H1 (cell line): ENCODE measurements around the gene MMAB. TPM values are rescaled to one million over a fixed set of nuclear protein-coding genes. Genes with fewer than 3 reads are reported as not detected.

ENCODE experiments used
- CTCF ChIA-PET: fragments of 300-600 bp; sonication (Branson Sonifier 250); formaldehyde crosslinking; loops from one replicate; lab custom pipeline; 2021; ENCODE audit not compliant: partially characterized antibody; lab: Charles Lee
- POLR2A ChIA-PET: fragments of 300-600 bp; sonication (Branson Sonifier 250); formaldehyde crosslinking; loops from one replicate; lab custom pipeline; 2021; ENCODE audit warnings: inconsistent platforms; ENCODE audit not compliant: partially characterized antibody; lab: Charles Lee
- DNase-seq, 2 experiments: peaks; one replicate each; pipeline versions ENCODE4 v3.0.0 to v3.0.0-alpha.2; 2010 to 2022; ENCODE audit warnings: low spot score in 2 of 2, low read depth in 1 of 2, mixed read lengths in 1 of 2
- FAIRE-seq: peaks from 2 replicates; lab custom pipeline; 2011; peaks lifted over from hg19 to GRCh38; lab: Jason Lieb, UNC
- H2AFZ ChIP-seq: 2 replicates; pipeline ENCODE4 v1.8.1; 2012; ENCODE audit warnings: low read length, inconsistent platforms
- H2AK5ac ChIP-seq: 2 replicates; pipeline ENCODE4 v1.6.1; 2013; ENCODE audit warnings: low read depth, low read length
- H2BK120ac ChIP-seq: replicated peaks from 2 replicates; pipeline ENCODE3; 2013; ENCODE audit warnings: low read depth, low read length, inconsistent platforms
- H2BK12ac ChIP-seq: 2 replicates; pipeline ENCODE4 v1.6.1; 2013; ENCODE audit warnings: low read depth, low read length
- H2BK15ac ChIP-seq: 2 replicates; pipeline ENCODE4 v1.6.1; 2013; ENCODE audit warnings: low read length
- H2BK20ac ChIP-seq: 2 replicates; pipeline ENCODE4 v1.6.1; 2013; ENCODE audit warnings: low read length
- H2BK5ac ChIP-seq: 2 replicates; pipeline ENCODE4 v1.6.1; 2013; ENCODE audit warnings: low read depth, low read length
- H3K14ac ChIP-seq: 2 replicates; pipeline ENCODE4 v1.6.1; 2013; ENCODE audit warnings: inconsistent platforms; ENCODE audit not compliant: insufficient read length
- H3K18ac ChIP-seq: 2 replicates; pipeline ENCODE4 v1.6.1; 2013; ENCODE audit warnings: low read length; ENCODE audit errors: extremely low read depth
- H3K23ac ChIP-seq: 2 replicates; pipeline ENCODE4 v1.6.1; 2013; ENCODE audit warnings: inconsistent platforms; ENCODE audit not compliant: insufficient read length
- H3K23me2 ChIP-seq: 2 replicates; pipeline ENCODE4 v1.6.1; 2013; ENCODE audit warnings: low read depth, low read length
- H3K27ac ChIP-seq: 2 replicates; pipeline ENCODE4 v1.6.1; 2011; ENCODE audit warnings: low read depth, low read length, inconsistent platforms
- H3K27me3 ChIP-seq, 4 experiments: replicated peaks in 1 of 4; 1 replicate in 1 of 4; 2 replicates in 3 of 4; pipeline versions ENCODE4 v1.6.1 to v1.8.1; 2011 to 2013; ENCODE audit warnings: low read length in 3 of 4, mild to moderate bottlenecking in 3 of 4, inconsistent platforms in 2 of 4, mixed read lengths in 2 of 4, moderate library complexity in 1 of 4; ENCODE audit not compliant: control insufficient read depth in 3 of 4, insufficient read depth in 3 of 4; ENCODE audit errors: extremely low read depth in 1 of 4
- H3K36me3 ChIP-seq, 4 experiments: 2 replicates each; pipeline versions ENCODE4 v1.6.1 to v1.8.1; 2011 to 2013; ENCODE audit warnings: mild to moderate bottlenecking in 4 of 4, low read length in 3 of 4, moderate library complexity in 2 of 4, control low read depth in 1 of 4, inconsistent platforms in 1 of 4; ENCODE audit not compliant: insufficient read depth in 4 of 4, control insufficient read depth in 2 of 4
- H3K4ac ChIP-seq: replicated peaks from 2 replicates; pipeline ENCODE3; 2013; ENCODE audit warnings: low read length, low read depth, mixed read lengths, inconsistent platforms; ENCODE audit not compliant: insufficient read length
- H3K4me1 ChIP-seq, 4 experiments: replicated peaks in 1 of 4; 1 replicate in 1 of 4; 2 replicates in 3 of 4; pipeline versions ENCODE4 v1.6.1 to v1.8.1; 2011 to 2013; ENCODE audit warnings: low read length in 3 of 4, inconsistent platforms in 2 of 4, mixed read lengths in 1 of 4; ENCODE audit not compliant: insufficient read depth in 4 of 4, control insufficient read depth in 3 of 4
- H3K4me2 ChIP-seq, 2 experiments: 2 replicates each; pipeline versions ENCODE4 v1.6.1 to v1.8.1; 2011 to 2013; ENCODE audit warnings: low read depth in 2 of 2, low read length in 2 of 2, control low read depth in 1 of 2, inconsistent platforms in 1 of 2, mild to moderate bottlenecking in 1 of 2; ENCODE audit not compliant: insufficient read depth in 1 of 2
- H3K4me3 ChIP-seq, 4 experiments: fragments of 200-600, 300-600 bp in 1 of 4; sonication (generic), shearing (Covaris generic), sonication (Bioruptor Twin) in 1 of 4; 2 replicates each; pipeline versions ENCODE4 v1.5.1 to v1.8.1; 2011 to 2016; ENCODE audit warnings: low read length in 4 of 4, low read depth in 3 of 4, control low read depth in 2 of 4, inconsistent platforms in 2 of 4, mild to moderate bottlenecking in 2 of 4, mixed read lengths in 1 of 4, moderate library complexity in 1 of 4; ENCODE audit not compliant: insufficient read depth in 2 of 4; ENCODE audit errors: extremely low read depth in 1 of 4
- H3K56ac ChIP-seq: replicated peaks from 2 replicates; pipeline ENCODE3; 2013; ENCODE audit warnings: low read depth, mild to moderate bottlenecking, mixed read lengths, low read length, inconsistent platforms; ENCODE audit not compliant: insufficient read length
- H3K79me1 ChIP-seq: 2 replicates; pipeline ENCODE4 v1.6.1; 2013; ENCODE audit warnings: low read depth, low read length, control low read depth
- H3K79me2 ChIP-seq, 2 experiments: 2 replicates each; pipeline versions ENCODE4 v1.6.1 to v1.8.1; 2012 to 2013; ENCODE audit warnings: low read length in 2 of 2, mild to moderate bottlenecking in 2 of 2, inconsistent platforms in 1 of 2; ENCODE audit not compliant: insufficient read depth in 2 of 2, control insufficient read depth in 1 of 2
- H3K9ac ChIP-seq, 4 experiments: replicated peaks in 1 of 4; 1 replicate in 1 of 4; 2 replicates in 3 of 4; pipeline versions ENCODE4 v1.6.1 to v1.8.1; 2011 to 2013; ENCODE audit warnings: low read depth in 3 of 4, low read length in 3 of 4, control low read depth in 2 of 4, mild to moderate bottlenecking in 2 of 4, moderate library complexity in 2 of 4, inconsistent platforms in 1 of 4; ENCODE audit errors: extremely low read depth in 1 of 4
- H3K9me3 ChIP-seq, 2 experiments: 2 replicates each; pipeline versions ENCODE4 v1.6.1 to v1.8.1; 2012 to 2013; ENCODE audit warnings: mild to moderate bottlenecking in 2 of 2, moderate library complexity in 2 of 2, control low read depth in 1 of 2, inconsistent platforms in 1 of 2, low read depth in 1 of 2, low read length in 1 of 2, mixed read lengths in 1 of 2; ENCODE audit not compliant: insufficient read depth in 2 of 2
- H4K20me1 ChIP-seq, 2 experiments: replicated peaks in 1 of 2; 2 replicates each; pipeline versions ENCODE3 to v1.8.1; 2011 to 2013; ENCODE audit warnings: inconsistent platforms in 2 of 2, low read length in 2 of 2, mild to moderate bottlenecking in 1 of 2; ENCODE audit not compliant: insufficient read depth in 2 of 2, control insufficient read depth in 1 of 2
- H4K5ac ChIP-seq: 2 replicates; pipeline ENCODE4 v1.6.1; 2013; ENCODE audit warnings: low read length, low read depth, mixed read lengths, inconsistent platforms; ENCODE audit not compliant: insufficient read length
- H4K8ac ChIP-seq: 2 replicates; pipeline ENCODE4 v1.8.0; 2013; ENCODE audit warnings: mild to moderate bottlenecking, moderate library complexity, low read length, inconsistent platforms; ENCODE audit not compliant: insufficient read depth; ENCODE audit errors: extremely low read depth
- H4K91ac ChIP-seq: replicated peaks from 2 replicates; pipeline ENCODE3; 2013; ENCODE audit warnings: low read length, mixed read lengths, inconsistent platforms; ENCODE audit not compliant: insufficient read length
- BCL11A ChIP-seq, 2 experiments: IDR thresholded peaks; one replicate each; pipeline ENCODE4 v1.6.1; 2011; ENCODE audit warnings: low read depth in 2 of 2, low read length in 2 of 2, mild to moderate bottlenecking in 2 of 2
- EZH2 ChIP-seq: fragments of 200-600 bp; sonication (generic); IDR thresholded peaks from 2 replicates; pipeline ENCODE4 v1.7.1; 2012; ENCODE audit warnings: low read depth, mild to moderate bottlenecking, moderate library complexity, low read length, inconsistent platforms; ENCODE audit not compliant: severe bottlenecking
- KDM1A ChIP-seq: fragments of 200-600, 300-600 bp; sonication (generic); IDR thresholded peaks from 2 replicates; pipeline ENCODE4 v1.7.1; 2016; ENCODE audit warnings: mild to moderate bottlenecking, low read length, borderline replicate concordance
- KDM4A ChIP-seq: IDR thresholded peaks from one replicate; pipeline ENCODE4 v1.7.1; 2012; ENCODE audit warnings: low read depth, mild to moderate bottlenecking, moderate library complexity, low read length, inconsistent platforms; ENCODE audit not compliant: severe bottlenecking
- NANOG ChIP-seq: IDR thresholded peaks from 2 replicates; pipeline ENCODE4 v1.6.1; 2011; ENCODE audit warnings: low read length, low read depth, mild to moderate bottlenecking, inconsistent platforms; ENCODE audit not compliant: insufficient read depth, poor library complexity, severe bottlenecking
- RBBP5 ChIP-seq: IDR thresholded peaks from 2 replicates; pipeline ENCODE4 v1.7.1; 2012; ENCODE audit warnings: low read depth, mild to moderate bottlenecking, inconsistent platforms, low read length, moderate library complexity, borderline replicate concordance
- SIRT6 ChIP-seq: IDR thresholded peaks from one replicate; pipeline ENCODE4 v1.7.1; 2012; ENCODE audit warnings: low read length, inconsistent platforms
- SUZ12 ChIP-seq: fragments of 200-600 bp; sonication (generic); IDR thresholded peaks from 2 replicates; pipeline ENCODE4 v1.6.1; 2012; ENCODE audit warnings: mild to moderate bottlenecking, inconsistent platforms, low read length, moderate library complexity, mixed read lengths
- WGBS, 2 experiments: shearing (Covaris generic) in 1 of 2; methylation state at CpG; one replicate each; pipeline versions ENCODE4 v1.1.6 to v1.1.7; 2013 to 2015; ENCODE audit warnings: low lambda C conversion rate in 2 of 2, mixed read lengths in 2 of 2, inconsistent platforms in 1 of 2, low coverage in 1 of 2, missing lambda C conversion rate in 1 of 2; ENCODE audit not compliant: insufficient replicate concordance in 2 of 2, insufficient coverage in 1 of 2, insufficient read length in 1 of 2; ENCODE audit errors: extremely low coverage in 1 of 2, missing lambda C conversion rate in 1 of 2; 5-methylcytosine and 5-hydroxymethylcytosine counted together
- polyA plus RNA-seq, 7 experiments: library from polyadenylated mRNA; depleted of rRNA in 3 of 7; stranded (reverse) in 5 of 7; unstranded in 2 of 7; fragments of >200 nt in 5 of 7; fragments of 200-250 nt in 2 of 7; gene quantifications; 1 replicate in 5 of 7; 2 replicates in 1 of 7; 4 replicates in 1 of 7; pipeline versions ENCODE4 v1.2.1 to v1.2.3, GENCODE V29; 2011 to 2013; ENCODE audit warnings: missing spikeins in 2 of 7, mixed read lengths in 2 of 7
- total RNA-seq: library from RNA; stranded (reverse); fragmentation: NEBNext Ultra II Directional; extraction: Animal tissue kit (Norgen Biotek cat#: 25700); gene quantifications from 2 replicates; pipeline ENCODE4 v1.2.1, GENCODE V29; 2021
- TF ChIP-seq, protein P1 (sequence below): IDR thresholded peaks from 2 replicates; pipeline ENCODE4 v1.6.1; 2012; ENCODE audit warnings: inconsistent platforms

Gene MMAB
- total and polyA plus RNA-seq, 2 of the 8 experiments (the other 6 are each of a cell fraction or from before 2014, with no cell fraction given), result 12.9 to 18.5 TPM

- TF ChIP-seq KDM4A, result no peak
- TF ChIP-seq RBBP5, result no peak
- TF ChIP-seq SIRT6, result no peak
- TF ChIP-seq BCL11A (IDR thresholded peaks at IDR 0.05; ENCODE audit: low read depth in 2 of 2, low read length in 2 of 2), result no peak
- no peak for TF ChIP-seq SUZ12
- no peak for TF ChIP-seq EZH2
- no peak for TF ChIP-seq NANOG
- TF ChIP-seq KDM1A, result no peak
- TF ChIP-seq, protein P1, sequence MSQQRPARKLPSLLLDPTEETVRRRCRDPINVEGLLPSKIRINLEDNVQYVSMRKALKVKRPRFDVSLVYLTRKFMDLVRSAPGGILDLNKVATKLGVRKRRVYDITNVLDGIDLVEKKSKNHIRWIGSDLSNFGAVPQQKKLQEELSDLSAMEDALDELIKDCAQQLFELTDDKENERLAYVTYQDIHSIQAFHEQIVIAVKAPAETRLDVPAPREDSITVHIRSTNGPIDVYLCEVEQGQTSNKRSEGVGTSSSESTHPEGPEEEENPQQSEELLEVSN, result no peak
- TF ChIP-seq, all 59 proteins: peak for 0
- no peak overlapping the region for H4K91ac ChIP-seq
- no peaks in the 10 kb centered on the region for H3K27me3 ChIP-seq
- no peak overlapping the region for H2BK120ac ChIP-seq
- H3K27ac ChIP-seq, result no peak overlapping the region
- H3K4me3 ChIP-seq, result no peak overlapping the region
- H4K20me1 ChIP-seq, result no peaks in the 10 kb centered on the region
- no peaks in the 10 kb centered on the region for H3K9me3 ChIP-seq
- POLR2A ChIA-PET, result interaction anchor here (1.1 to 2.8 kb wide), 2 partner anchors 11 to 16 kb away, joined by 4 to 7 read pairs; no protein-coding TSS in a partner anchor
- no peaks in the 10 kb centered on the region for H3K79me1 ChIP-seq
- H2BK20ac ChIP-seq, result no peak overlapping the region
- H4K5ac ChIP-seq, result no peak overlapping the region
- FAIRE-seq, result no peak
- no peak for DNase-seq
- no peak overlapping the region for H3K23ac ChIP-seq
- no peaks in the 10 kb centered on the region for H3K4me1 ChIP-seq
- H4K8ac ChIP-seq, result no peak overlapping the region
- H3K79me2 ChIP-seq, result no peaks in the 10 kb centered on the region
- peak overlapping the region; percentile 19 for H3K56ac ChIP-seq
- H3K18ac ChIP-seq, result no peak overlapping the region
- no peak overlapping the region for H3K4ac ChIP-seq
- H2AK5ac ChIP-seq, result no peak overlapping the region
- H2BK12ac ChIP-seq, result 0 out of 2 replicates have a peak overlapping the region, but pooled peaks have one; percentile 52
- H3K36me3 ChIP-seq, result no peaks in the 10 kb centered on the region; a peak in 1 of 8 replicates
- H2BK15ac ChIP-seq, result no peak overlapping the region
- H2AFZ ChIP-seq, result no peak overlapping the region
- H3K23me2 ChIP-seq, result no peaks in the 10 kb centered on the region
- no peak overlapping the region for H3K9ac ChIP-seq
- WGBS, 2 experiments, result 94% methylated on average over 16 of the region's 16 CpGs; no CpG with 5 or more reads in 1 of the 2 experiments
- no peak overlapping the region for H3K4me2 ChIP-seq
- no peak overlapping the region for H2BK5ac ChIP-seq
- no peak overlapping the region for H3K14ac ChIP-seq
- CTCF ChIA-PET, result interaction anchor here (0.8 to 5.7 kb wide), 12 partner anchors 9 to 234 kb away, joined by 3 to 47 read pairs (median 3); no protein-coding TSS in a partner anchor
Observed at GRCh38 chr12:109540526-109541412, 32.5 kb downstream of the MMAB start.
